IPS DF 4.7 (cell line): ENCODE results near the gene ARID4A.
"Not testable (repeated sequence)": the region's sequence is repeated elsewhere in the genome, so short reads cannot be mapped to it uniquely, and the experiment has no call there.

ENCODE experiments used
- DNase-seq: peaks from one replicate; pipeline ENCODE4 v3.0.0-alpha.2; 2013; ENCODE audit warnings: low spot score; ENCODE audit errors: extremely low read depth

The ARID4A gene

DNA sequence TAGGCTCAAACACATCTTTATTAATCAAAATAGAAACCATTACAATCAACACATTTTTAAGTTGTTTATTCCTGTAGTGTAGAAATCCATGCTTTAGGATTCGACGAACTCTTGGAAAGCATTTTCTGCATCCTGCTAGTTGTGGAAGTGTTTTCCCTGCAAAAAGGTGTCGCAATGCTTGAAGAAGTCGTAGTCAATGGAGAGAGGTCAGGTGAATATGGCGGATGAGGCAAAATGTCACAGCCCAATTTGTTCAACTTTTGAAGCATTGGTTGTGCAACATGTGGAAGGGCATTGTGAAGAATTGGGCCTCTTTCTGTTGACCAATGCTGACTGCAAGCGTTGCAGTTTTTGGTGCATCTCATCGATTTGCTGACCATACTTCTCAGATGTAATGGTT lies 4.2 kb upstream of the ARID4A start:
- no peak for DNase-seq

GRCh38 chr14:58296726-58297125 lies 1.6 kb upstream of the ARID4A start:
- no peak for DNase-seq

DNA sequence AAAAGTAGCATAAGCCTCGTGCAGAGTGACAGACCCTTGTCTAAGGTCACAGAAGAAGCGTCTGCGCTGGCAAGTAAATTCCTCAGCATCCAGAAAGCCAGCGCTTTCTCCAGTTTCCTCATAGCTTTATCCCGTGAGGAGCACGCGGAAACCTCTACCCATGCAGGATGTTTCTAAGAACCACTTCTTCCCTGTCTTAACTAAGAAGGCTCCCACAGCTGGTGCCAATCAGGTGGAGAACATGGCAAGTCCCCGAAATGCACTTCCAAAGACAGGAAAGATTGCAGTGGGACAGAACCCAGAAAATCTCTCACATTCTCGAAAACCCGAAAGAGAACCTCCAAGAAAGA lies 968 bp upstream of the ARID4A start:
- DNase-seq, result no peak

DNA sequence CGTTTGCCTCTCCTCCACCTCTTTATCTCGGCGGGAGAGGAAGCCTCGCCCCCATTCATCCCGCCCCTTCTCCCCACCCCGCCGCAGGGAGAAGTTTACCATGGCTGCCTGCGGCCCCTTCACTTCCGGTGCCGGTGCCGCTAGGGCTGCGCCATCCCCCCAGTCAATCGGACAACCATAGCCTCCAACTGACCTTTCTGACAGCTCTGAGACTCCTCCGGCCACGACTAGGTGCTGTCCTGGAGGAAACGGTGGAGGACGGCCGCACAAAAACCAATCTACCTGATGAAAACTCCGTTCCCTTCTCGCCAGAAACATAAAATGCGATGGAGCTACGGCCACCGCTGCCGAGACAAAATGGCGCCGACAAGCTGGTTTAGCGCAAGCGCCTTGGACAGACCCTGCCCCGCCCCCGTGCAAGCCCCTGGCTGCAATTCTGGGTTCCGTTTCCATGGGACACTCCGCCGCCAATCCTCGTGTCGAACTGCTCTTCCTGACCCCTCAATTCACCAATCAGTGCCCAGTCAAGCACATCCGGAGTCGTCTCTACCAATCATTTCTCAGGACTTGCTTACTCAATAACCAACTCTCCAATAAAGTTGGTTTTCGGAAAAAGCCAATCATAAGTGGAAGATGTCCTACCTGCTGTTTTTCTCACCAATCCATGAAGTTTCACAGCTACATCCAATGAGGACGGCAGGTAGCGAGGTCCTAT lies 436 bp upstream of the ARID4A start:
- DNase-seq, result peak; percentile 100

DNA sequence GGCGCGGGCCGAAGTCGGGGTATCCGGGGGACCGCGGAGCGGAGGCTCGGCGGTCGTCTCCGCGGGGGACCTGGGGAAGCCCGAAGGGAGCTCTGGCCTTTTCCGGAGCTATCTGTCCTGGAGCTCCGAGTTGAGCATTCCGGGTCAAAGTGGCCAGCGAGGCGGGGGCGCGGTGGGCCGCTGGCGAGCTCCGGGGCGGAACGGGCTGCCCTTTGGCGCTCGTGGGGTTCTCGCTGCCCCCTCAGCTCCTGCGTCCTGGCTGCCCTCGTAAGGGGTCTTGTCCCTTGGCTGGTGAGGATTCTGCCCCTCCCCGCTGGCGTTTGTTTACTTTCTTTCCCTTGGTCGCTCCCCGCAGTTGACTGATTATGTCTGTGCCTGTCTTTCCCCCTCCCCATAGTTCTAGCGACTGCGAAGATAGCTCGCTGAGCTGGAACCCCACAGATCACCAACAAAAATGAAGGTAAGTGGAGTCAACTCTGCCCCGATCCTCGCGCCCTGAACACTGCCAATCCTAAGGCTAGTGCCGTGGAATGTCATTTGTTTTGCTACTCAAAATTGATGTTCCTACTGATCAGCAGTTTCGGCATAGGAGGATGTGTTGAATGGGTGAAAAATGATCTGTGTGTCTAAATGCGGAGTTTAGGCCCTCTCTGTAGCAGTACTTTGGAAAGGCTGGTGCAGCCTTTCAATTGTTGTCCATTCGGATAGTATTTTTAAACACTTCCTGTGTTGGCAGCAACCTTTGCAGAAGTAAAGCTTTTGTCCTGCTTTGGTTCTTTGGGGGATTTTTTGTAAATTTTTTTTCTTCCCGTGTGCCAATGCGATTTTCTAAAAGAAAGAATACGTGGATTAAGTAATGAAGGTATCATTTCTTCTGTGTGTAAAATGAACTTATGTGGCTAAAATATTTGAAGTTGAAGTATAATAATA lies 1.3 kb downstream of the ARID4A start:
- DNase-seq, result no peak

DNA sequence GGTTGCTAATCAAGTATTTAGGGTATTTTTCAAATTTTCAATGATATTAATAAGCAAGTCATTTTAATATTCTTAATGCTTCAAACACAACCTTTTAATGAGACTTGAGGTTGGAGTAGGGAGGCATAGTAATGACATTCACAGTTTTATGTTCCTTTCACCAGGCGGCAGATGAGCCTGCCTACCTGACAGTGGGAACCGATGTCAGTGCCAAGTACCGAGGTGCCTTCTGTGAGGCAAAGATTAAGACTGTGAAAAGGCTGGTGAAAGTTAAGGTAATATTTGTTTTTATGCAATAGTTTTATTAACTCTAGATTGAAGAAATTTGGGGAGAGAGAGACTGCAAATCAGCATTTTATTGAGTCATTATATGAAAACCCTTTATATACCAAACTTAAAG lies 3.1 kb downstream of the ARID4A start:
- no peak for DNase-seq

GRCh38 chr14:58305730-58306129 lies 7.4 kb downstream of the ARID4A start:
- no peak for DNase-seq

GRCh38 chr14:58307597-58308316 lies 9.4 kb downstream of the ARID4A start:
- DNase-seq, result no peak

DNA sequence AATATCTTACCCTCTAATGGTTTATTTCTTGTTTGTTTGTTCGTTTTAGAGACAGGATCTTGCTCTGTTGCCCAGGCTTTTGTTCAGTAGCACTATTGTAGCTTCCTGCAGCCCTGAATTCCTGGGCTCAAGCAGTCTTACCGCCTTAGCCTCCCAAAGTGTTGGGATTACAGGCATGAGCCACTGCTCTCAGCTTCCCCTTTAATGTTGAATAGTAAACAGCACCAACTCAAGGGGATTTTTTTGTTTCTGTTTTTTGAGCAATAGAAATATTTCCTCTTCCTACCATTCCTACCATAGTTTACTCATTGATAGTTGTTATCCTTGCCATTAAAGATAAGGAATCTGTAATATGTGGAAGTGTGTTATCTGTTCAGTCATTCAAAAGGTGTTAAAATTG lies 10.7 kb downstream of the ARID4A start:
- no peak for DNase-seq

GRCh38 chr14:58313699-58314098 lies 15.3 kb downstream of the ARID4A start:
- no peak for DNase-seq

DNA sequence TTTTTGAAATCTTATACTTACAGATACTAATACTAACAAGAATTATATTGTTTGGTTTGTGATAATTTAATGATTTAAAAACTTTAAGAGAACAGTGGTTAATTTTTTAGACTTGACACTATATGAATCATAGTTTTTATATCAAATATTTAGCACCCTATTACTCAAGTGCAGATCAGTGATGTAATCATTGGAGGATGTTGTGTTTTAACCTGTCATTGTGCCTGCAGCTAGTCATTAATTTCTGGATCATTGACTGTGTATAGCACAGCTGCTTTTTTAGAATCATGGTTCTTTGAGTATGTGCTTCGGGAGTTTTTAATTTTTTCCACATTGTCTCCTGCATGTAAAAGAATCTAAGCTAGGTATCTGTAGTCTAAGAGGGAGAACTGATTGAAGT lies 17.3 kb downstream of the ARID4A start:
- no peak for DNase-seq

DNA sequence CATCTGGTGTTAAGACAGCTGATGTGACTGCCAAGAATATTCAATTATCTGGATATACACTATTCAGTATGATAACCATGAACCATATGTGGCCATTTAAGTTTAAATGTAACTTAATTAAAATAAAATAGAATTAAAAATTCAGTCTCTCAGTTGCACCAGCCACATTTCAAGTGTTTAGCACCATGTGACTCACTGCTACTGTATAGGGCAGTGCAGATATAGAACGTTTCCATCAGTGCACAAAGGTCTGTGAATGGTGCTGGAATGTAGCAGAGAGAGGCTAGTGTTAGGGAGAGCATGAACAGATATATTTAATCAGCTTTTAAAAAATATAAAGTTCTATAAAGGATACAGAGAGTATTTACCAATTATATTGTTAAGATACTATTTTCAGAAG lies 28.7 kb downstream of the ARID4A start:
- DNase-seq, result no peak

- peak; percentile 9 for DNase-seq
These were observed 32.8 kb downstream of the ARID4A start for GRCh38 chr14:58331111-58331510.

GRCh38 chr14:58332561-58332960 lies 34.2 kb downstream of the ARID4A start:
- DNase-seq, result no peak

GRCh38 chr14:58339666-58340065 lies 41.3 kb downstream of the ARID4A start:
- DNase-seq, result not testable (repeated sequence)

DNA sequence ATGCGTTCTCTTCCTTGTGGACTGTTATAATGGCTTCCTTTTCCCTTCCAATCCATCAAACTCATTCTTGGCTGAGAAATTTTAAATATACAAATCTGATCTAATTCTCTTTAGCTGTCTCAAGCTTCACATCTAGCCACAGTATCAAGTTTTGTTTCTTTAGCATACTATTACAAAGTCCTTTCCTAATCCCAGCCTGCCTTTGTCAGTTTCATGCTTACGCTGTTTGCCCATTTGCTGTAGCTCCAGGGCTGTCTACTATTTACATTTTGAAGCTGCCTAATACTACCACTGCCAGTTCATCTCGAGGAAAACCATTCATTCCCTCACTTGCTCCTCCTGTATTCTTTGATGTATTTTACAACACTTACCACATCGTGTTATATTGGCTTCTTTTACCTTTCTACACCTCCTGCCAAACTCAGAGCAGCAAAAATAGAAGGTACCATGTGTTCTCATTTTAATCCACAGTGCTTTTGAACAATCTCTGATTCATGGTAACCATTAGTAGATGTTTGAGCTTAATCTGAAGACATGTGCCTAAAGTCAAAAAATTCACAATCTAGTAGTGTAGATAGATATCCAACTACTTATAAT lies 42.9 kb downstream of the ARID4A start:
- DNase-seq, result no peak

DNA sequence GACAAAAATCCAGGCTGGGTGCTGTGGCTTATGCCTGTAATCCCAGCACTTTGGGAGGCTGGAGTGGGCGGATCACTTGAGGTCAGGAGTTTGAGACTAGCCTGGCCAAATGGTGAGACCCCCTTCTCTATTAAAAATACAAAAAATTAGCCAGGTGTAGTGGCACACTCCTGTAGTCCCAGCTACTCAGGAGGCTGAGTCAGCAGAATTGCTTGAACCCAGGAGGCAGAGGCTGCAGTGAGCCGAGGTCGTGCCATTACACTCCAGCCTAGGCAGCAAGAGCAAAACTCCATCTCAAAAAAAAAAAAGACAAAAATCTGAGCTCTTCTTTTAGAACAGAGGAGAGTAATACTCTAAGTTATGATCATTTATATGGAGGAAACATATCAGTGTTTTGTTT lies 45.2 kb downstream of the ARID4A start:
- DNase-seq, result not testable (repeated sequence)

GRCh38 chr14:58353516-58354299 lies 55.4 kb downstream of the ARID4A start:
- DNase-seq, result no peak

GRCh38 chr14:58354808-58355207 lies 56.5 kb downstream of the ARID4A start:
- DNase-seq, result no peak

DNA sequence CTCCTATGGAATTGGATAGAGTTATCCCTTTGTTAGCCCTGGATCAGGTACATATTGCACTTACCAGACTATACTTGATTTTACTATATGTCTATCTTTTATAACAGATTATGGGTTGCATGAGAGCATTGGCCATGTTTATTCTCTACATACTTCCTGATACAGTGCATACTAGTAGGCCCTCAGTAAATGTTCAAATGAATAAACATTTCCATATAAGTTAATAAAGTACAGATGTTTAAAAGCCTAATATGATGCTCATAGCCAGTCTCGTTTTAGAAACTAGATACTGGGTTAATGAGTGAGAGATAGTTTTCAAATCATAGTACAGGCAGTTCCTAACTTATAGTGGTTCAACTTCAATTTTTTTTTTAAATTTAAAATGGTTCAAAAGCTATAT lies 57.9 kb downstream of the ARID4A start:
- no peak for DNase-seq

DNA sequence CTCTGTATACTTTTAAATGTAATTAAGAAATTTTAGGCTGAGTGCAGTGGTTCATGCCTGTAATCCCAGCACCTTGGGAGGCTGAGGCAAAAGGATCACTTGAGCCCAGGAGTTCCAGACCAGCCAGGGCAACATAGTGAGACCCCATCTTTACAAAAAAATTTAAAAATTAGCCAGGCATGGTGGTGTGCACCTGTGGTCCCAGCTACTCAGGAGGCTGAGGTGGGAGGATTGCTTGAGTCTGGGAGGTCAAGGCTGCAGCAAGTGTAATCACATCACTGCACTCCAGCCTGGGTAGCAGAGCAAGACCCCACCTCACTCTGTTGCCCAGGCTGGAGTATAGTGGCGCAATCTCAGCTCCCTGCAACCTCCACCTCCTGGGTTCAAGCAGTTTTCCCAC lies 63.9 kb downstream of the ARID4A start:
- DNase-seq, result not testable (repeated sequence)
